PFSK-1 (cell line): Measurements from ENCODE around the gene CPOX.

Experiments
- FOXP2 ChIP-seq: optimal IDR thresholded peaks from 2 replicates; pipeline ENCODE3; 2011; ENCODE audit warnings: borderline replicate concordance, control low read depth, inconsistent platforms; ENCODE audit not compliant: insufficient read depth; ENCODE audit errors: extremely low read length, extremely low read depth
- POLR2AphosphoS5 ChIP-seq: IDR thresholded peaks from 2 replicates; pipeline ENCODE4 v1.6.1; 2012; ENCODE audit warnings: low read depth, mild to moderate bottlenecking, control low read depth, low read length, moderate library complexity
- SIN3A ChIP-seq: IDR thresholded peaks from 2 replicates; pipeline ENCODE4 v1.6.1; 2012; ENCODE audit warnings: mild to moderate bottlenecking, low read length, moderate library complexity, borderline replicate concordance; ENCODE audit not compliant: insufficient read depth
- TAF1 ChIP-seq: IDR thresholded peaks from 2 replicates; pipeline ENCODE4 v1.6.1; 2012; ENCODE audit warnings: low read length, control low read depth, borderline replicate concordance; ENCODE audit not compliant: insufficient read depth
- TF ChIP-seq, protein P1 (sequence below), 2 experiments: IDR thresholded peaks; 2 replicates each; pipeline versions ENCODE4 v1.6.1 to v1.8.0; 2011 to 2012; ENCODE audit warnings: low read depth in 2 of 2, low read length in 2 of 2, control low read depth in 1 of 2, inconsistent platforms in 1 of 2, mild to moderate bottlenecking in 1 of 2, moderate library complexity in 1 of 2; ENCODE audit not compliant: insufficient read depth in 1 of 2

The CPOX gene

DNA sequence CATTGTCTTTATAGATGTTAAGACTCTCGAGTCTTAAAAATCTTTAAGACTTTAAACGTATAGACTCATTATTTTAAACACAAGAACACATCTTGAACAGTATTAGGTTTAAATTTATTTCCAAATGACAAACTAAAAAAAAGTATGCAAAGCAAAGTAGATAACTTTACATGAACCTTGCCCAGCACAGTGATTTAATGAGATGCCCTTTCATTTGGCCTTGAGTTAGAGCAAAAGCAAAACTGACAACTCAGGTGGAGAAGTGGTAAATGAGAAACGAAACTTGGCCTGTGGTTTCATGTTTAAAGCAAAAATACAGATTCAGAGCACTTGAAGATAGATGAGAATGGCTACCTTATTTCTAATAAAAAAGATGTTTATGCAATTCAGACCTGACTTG, 53.1 kb downstream of the CPOX start:
- TF ChIP-seq TAF1, result no peak
- no peak for TF ChIP-seq FOXP2
- TF ChIP-seq POLR2AphosphoS5, result no peak
- no peak for TF ChIP-seq SIN3A
- TF ChIP-seq, protein P1, sequence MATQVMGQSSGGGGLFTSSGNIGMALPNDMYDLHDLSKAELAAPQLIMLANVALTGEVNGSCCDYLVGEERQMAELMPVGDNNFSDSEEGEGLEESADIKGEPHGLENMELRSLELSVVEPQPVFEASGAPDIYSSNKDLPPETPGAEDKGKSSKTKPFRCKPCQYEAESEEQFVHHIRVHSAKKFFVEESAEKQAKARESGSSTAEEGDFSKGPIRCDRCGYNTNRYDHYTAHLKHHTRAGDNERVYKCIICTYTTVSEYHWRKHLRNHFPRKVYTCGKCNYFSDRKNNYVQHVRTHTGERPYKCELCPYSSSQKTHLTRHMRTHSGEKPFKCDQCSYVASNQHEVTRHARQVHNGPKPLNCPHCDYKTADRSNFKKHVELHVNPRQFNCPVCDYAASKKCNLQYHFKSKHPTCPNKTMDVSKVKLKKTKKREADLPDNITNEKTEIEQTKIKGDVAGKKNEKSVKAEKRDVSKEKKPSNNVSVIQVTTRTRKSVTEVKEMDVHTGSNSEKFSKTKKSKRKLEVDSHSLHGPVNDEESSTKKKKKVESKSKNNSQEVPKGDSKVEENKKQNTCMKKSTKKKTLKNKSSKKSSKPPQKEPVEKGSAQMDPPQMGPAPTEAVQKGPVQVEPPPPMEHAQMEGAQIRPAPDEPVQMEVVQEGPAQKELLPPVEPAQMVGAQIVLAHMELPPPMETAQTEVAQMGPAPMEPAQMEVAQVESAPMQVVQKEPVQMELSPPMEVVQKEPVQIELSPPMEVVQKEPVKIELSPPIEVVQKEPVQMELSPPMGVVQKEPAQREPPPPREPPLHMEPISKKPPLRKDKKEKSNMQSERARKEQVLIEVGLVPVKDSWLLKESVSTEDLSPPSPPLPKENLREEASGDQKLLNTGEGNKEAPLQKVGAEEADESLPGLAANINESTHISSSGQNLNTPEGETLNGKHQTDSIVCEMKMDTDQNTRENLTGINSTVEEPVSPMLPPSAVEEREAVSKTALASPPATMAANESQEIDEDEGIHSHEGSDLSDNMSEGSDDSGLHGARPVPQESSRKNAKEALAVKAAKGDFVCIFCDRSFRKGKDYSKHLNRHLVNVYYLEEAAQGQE (IDR thresholded peaks at IDR 0.05; ENCODE audit: insufficient read depth in 1 of 2, low read depth in 2 of 2, low read length in 2 of 2), result no peak

DNA sequence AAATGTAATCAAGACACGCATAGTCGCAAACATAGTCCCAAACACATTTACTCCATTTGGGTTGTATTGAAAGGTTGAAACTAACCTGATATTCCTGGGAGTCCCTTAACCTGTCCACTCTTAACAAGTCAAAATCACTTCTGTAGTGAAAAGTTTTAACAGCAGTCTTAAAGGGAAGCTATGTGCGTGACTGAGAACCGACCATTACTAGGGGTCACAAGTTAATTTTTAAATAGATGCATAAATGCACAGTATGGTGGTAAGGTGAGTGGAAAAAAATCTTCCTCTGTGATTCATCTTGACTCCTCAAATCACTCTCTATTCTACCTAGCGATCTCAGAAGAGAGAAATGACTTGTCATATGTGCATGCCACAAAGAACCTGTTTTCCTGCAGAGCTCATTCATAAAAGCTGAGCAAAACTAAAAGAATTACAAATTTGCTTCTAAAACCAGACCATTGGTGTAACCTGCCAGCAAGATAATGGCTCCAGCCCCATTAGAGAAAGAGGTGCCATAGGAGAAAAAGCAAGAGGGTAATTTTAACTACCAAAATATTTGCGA, 56.9 kb downstream of the CPOX start:
- no peak for TF ChIP-seq TAF1

DNA sequence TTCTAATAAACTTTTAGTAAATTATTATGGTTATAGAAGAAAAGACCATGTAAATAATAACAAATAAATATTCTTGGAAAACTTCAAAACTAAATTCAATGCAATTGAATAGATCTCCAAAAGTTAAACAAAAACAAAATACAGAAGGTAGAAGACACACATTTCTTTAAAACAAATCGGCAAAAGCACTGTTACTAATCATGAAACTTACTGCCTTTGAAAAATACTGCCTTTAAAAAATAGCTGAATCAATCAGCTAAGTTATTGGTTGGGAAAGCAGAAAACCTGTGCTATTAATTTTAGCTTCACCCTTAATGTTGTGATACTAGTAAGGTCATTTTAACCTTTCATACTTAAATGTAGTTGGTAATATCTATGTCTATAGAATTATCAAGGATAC, 58.7 kb downstream of the CPOX start:
- no peak for TF ChIP-seq TAF1
- TF ChIP-seq POLR2AphosphoS5, result no peak
- no peak for TF ChIP-seq SIN3A
- TF ChIP-seq FOXP2, result no peak
- TF ChIP-seq, protein P1 (IDR thresholded peaks at IDR 0.05; ENCODE audit: insufficient read depth in 1 of 2, low read depth in 2 of 2, low read length in 2 of 2), result no peak

DNA sequence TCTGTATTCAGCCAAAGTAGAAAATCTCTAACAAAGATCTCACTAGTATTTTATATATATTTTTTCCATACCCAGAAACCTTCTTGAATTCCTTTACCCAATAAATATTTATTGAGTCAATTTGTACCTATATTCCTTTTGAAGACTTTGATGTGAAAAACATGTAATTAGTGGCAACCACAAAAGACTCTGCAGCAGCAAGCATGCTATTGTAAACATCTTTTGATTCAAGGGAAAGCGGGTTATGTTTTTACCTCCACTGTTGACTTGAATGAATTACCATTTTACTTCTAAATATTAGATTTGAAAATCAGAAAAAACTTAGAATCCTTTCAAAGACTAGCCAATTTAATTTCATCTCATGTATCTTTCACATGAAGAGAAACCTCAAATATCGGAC, 59.2 kb downstream of the CPOX start:
- TF ChIP-seq FOXP2, result no peak
- no peak for TF ChIP-seq TAF1
- TF ChIP-seq POLR2AphosphoS5, result no peak
- no peak for TF ChIP-seq SIN3A
- TF ChIP-seq, protein P1 (IDR thresholded peaks at IDR 0.05; ENCODE audit: insufficient read depth in 1 of 2, low read depth in 2 of 2, low read length in 2 of 2), result no peak

DNA sequence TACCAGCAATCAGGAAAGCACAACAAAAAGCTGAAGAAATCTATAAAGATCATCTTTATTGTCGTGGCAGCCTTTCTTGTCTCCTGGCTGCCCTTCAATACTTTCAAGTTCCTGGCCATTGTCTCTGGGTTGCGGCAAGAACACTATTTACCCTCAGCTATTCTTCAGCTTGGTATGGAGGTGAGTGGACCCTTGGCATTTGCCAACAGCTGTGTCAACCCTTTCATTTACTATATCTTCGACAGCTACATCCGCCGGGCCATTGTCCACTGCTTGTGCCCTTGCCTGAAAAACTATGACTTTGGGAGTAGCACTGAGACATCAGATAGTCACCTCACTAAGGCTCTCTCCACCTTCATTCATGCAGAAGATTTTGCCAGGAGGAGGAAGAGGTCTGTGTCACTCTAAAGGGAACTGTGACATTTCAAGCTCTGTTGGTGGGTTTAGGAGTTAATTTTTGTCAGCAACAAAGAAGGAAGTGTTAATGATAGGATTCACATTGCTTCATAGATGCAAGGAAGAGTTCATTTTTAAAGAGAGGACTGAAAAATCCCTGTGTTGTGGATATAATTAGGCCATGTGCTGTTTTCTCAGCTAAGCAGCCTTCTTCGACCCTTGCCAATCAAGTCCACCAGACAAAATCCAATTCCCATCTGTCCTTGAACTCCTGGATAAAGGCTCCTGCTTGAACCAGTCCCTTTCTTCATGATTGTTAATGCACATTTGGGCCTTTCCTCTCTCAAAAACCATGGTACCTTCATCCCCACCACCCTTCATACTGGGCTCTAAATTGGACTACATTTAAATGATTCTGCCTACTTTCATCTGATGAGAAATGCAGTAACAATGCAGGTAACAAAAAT, 60.5 kb downstream of the CPOX start:
- no peak for TF ChIP-seq TAF1
- no peak for TF ChIP-seq POLR2AphosphoS5
- TF ChIP-seq, protein P1 (IDR thresholded peaks at IDR 0.05; ENCODE audit: insufficient read depth in 1 of 2, low read depth in 2 of 2, low read length in 2 of 2), result no peak
- no peak for TF ChIP-seq FOXP2
- no peak for TF ChIP-seq SIN3A
